ENCODE results near the gene PLEKHM2. TPM values are rescaled to one million over a fixed set of nuclear protein-coding genes. Genes with fewer than 3 reads are reported as not detected.

Gene PLEKHM2
- polyA plus RNA-seq, 1 donor (not counting 4 experiments of a cell fraction or from before 2014, with no cell fraction given) = 30.0 TPM

DNA sequence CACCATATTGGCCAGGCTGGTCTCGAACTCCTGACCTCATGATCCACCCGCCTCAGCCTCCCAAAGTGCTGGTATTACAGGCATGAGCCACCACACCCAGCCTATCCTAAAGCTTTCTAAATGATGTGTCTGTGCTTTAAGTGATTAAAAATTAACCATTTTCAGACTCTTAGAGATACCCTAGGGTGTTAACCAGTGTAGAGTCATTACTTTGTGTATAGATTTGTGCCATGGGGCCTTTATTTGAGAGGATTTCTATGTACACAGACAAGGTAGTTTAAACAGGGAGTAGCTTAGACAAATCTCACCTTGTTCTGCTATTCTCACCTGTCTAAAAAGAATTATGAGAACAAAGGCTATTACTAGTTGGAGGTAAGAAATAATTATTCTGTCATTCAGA is 12.7 kb upstream of the PLEKHM2 start:
- no peak for TF ChIP-seq EZH2 (IDR thresholded peaks at IDR 0.05; ENCODE audit: low read length)
- TF ChIP-seq, protein P1, sequence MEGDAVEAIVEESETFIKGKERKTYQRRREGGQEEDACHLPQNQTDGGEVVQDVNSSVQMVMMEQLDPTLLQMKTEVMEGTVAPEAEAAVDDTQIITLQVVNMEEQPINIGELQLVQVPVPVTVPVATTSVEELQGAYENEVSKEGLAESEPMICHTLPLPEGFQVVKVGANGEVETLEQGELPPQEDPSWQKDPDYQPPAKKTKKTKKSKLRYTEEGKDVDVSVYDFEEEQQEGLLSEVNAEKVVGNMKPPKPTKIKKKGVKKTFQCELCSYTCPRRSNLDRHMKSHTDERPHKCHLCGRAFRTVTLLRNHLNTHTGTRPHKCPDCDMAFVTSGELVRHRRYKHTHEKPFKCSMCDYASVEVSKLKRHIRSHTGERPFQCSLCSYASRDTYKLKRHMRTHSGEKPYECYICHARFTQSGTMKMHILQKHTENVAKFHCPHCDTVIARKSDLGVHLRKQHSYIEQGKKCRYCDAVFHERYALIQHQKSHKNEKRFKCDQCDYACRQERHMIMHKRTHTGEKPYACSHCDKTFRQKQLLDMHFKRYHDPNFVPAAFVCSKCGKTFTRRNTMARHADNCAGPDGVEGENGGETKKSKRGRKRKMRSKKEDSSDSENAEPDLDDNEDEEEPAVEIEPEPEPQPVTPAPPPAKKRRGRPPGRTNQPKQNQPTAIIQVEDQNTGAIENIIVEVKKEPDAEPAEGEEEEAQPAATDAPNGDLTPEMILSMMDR (optimal IDR thresholded peaks at IDR 0.05 in 1 of 3, IDR thresholded peaks at IDR 0.05 in 1 of 3, conservative IDR thresholded peaks at IDR 0.05 in 1 of 3; ENCODE audit: extremely low read depth in 1 of 3, insufficient read depth in 2 of 3, low read length in 3 of 3) = no peak
- Histone ChIP-seq H3K36me3 (ENCODE audit: control insufficient read depth in 2 of 2, extremely low read depth in 1 of 2, insufficient read depth in 2 of 2, low read length in 2 of 2) (no peaks in the 10 kb centered on the region), H3K4me2 (ENCODE audit: control insufficient read depth, extremely low read depth, insufficient read depth, low read depth, low read length) (no peak overlapping the region), H3K4me1 (ENCODE audit: control insufficient read depth, extremely low read depth, insufficient read depth, low read length) (peaks cover 8% of the 10 kb centered on the region), H3K9ac (ENCODE audit: control insufficient read depth, extremely low read depth, insufficient read depth, low read length) (no peak overlapping the region), H3K9me3 (ENCODE audit: control insufficient read depth, low read depth, low read length) (no peaks in the 10 kb centered on the region), H3K9me1 (ENCODE audit: control insufficient read depth, extremely low read depth, insufficient read depth, low read length) (no peaks in the 10 kb centered on the region), H2AFZ (ENCODE audit: control insufficient read depth, low read length) (no peak overlapping the region), H3K27me3 (ENCODE audit: control insufficient read depth, extremely low read depth, insufficient read depth, low read length) (no peaks in the 10 kb centered on the region), H3K27ac (ENCODE audit: control insufficient read depth, insufficient read depth, low read length) (no peak overlapping the region), H4K20me1 (ENCODE audit: control insufficient read depth, extremely low read depth, insufficient read depth, low read length) (no peaks in the 10 kb centered on the region), H3K4me3 (ENCODE audit: control insufficient read depth in 2 of 3, extremely low read depth in 1 of 3, insufficient read depth in 2 of 3, low read depth in 1 of 3, low read length in 3 of 3) (no peak overlapping the region), H3K79me2 (ENCODE audit: control insufficient read depth, insufficient read depth, low read length) (no peaks in the 10 kb centered on the region)
- no peak for FAIRE-seq
- dilution Hi-C loops (cut with MboI; ENCODE audit: extremely low pct_ligation_motif_present, low sequenced_read_pairs) = no loop called here
- no peak for DNase-seq (ENCODE audit: low read depth, low spot score)

GRCh38 chr1:15674386-15675159 is 9.5 kb upstream of the PLEKHM2 start:
- Histone ChIP-seq H4K20me1 (ENCODE audit: control insufficient read depth, extremely low read depth, insufficient read depth, low read length) (no peaks in the 10 kb centered on the region), H3K9me3 (ENCODE audit: control insufficient read depth, low read depth, low read length) (no peaks in the 10 kb centered on the region), H3K4me2 (ENCODE audit: control insufficient read depth, extremely low read depth, insufficient read depth, low read depth, low read length) (no peak overlapping the region), H3K9ac (ENCODE audit: control insufficient read depth, extremely low read depth, insufficient read depth, low read length) (no peak overlapping the region), H2AFZ (ENCODE audit: control insufficient read depth, low read length) (peak overlapping the region; percentile 62), H3K36me3 (ENCODE audit: control insufficient read depth in 2 of 2, extremely low read depth in 1 of 2, insufficient read depth in 2 of 2, low read length in 2 of 2) (no peaks in the 10 kb centered on the region), H3K4me1 (ENCODE audit: control insufficient read depth, extremely low read depth, insufficient read depth, low read length) (peaks cover 16% of the 10 kb centered on the region), H3K79me2 (ENCODE audit: control insufficient read depth, insufficient read depth, low read length) (no peaks in the 10 kb centered on the region), H3K4me3 (ENCODE audit: control insufficient read depth in 2 of 3, extremely low read depth in 1 of 3, insufficient read depth in 2 of 3, low read depth in 1 of 3, low read length in 3 of 3) (no peak overlapping the region), H3K9me1 (ENCODE audit: control insufficient read depth, extremely low read depth, insufficient read depth, low read length) (no peaks in the 10 kb centered on the region), H3K27me3 (ENCODE audit: control insufficient read depth, extremely low read depth, insufficient read depth, low read length) (no peaks in the 10 kb centered on the region), H3K27ac (ENCODE audit: control insufficient read depth, insufficient read depth, low read length) (no peak overlapping the region)
- peak; percentile 29 for FAIRE-seq
- dilution Hi-C loops (cut with MboI; ENCODE audit: extremely low pct_ligation_motif_present, low sequenced_read_pairs) = no loop called here
- TF ChIP-seq EZH2 (IDR thresholded peaks at IDR 0.05; ENCODE audit: low read length) = no peak
- TF ChIP-seq, protein P1 (optimal IDR thresholded peaks at IDR 0.05 in 1 of 3, IDR thresholded peaks at IDR 0.05 in 1 of 3, conservative IDR thresholded peaks at IDR 0.05 in 1 of 3; ENCODE audit: extremely low read depth in 1 of 3, insufficient read depth in 2 of 3, low read length in 3 of 3) = no peak
- no peak for DNase-seq (ENCODE audit: low read depth, low spot score)

Data from keratinocyte (primary cell).